Tibial nerve (tissue), 4 donors: Measurements from ENCODE around the gene MCEMP1. TPM values are rescaled to one million over a fixed set of nuclear protein-coding genes. Genes with fewer than 3 reads are reported as not detected.

Experiments
- DNase-seq, 2 donors: peaks; one replicate each; pipeline ENCODE4 v3.0.0-alpha.2; 2019; ENCODE audit warnings: low spot score in 2 of 2
- H3K27ac ChIP-seq, 4 donors: fragments of 200-600 bp; sonication (generic) in 3 of 4; one replicate each; pipeline ENCODE4 v1.5.1; 2017 to 2019; ENCODE audit warnings: mild to moderate bottlenecking in 1 of 4
- H3K27me3 ChIP-seq, 2 donors: fragments of 200-600 bp; sonication (generic) in 1 of 2; one replicate each; pipeline versions ENCODE4 v1.5.1 to v1.6.0; 2017 to 2019
- H3K36me3 ChIP-seq, 3 donors: fragments of 200-600 bp; sonication (generic); one replicate each; pipeline ENCODE4 v1.5.1; 2018 to 2019
- H3K4me1 ChIP-seq, 4 donors: fragments of 200-600 bp; sonication (generic) in 3 of 4; one replicate each; pipeline ENCODE4 v1.5.1; 2017 to 2019
- H3K4me3 ChIP-seq, 4 donors: fragments of 200-600 bp; sonication (generic) in 3 of 4; one replicate each; pipeline ENCODE4 v1.5.1; 2017 to 2019; ENCODE audit warnings: mild to moderate bottlenecking in 1 of 4, moderate library complexity in 1 of 4
- H3K9me3 ChIP-seq, 4 donors: fragments of 200-600 bp; sonication (generic) in 3 of 4; one replicate each; pipeline ENCODE4 v1.5.1; 2017 to 2019
- CTCF ChIP-seq, 5 experiments: fragments of 200-600 bp in 3 of 5; fragments of 450-650 bp in 2 of 5; sonication (generic) in 3 of 5; IDR thresholded peaks; one replicate each; pipeline ENCODE4 v1.5.1; 2016 to 2019; ENCODE audit warnings: antibody characterized with exemption in 5 of 5, mild to moderate bottlenecking in 3 of 5, moderate library complexity in 2 of 5
- EP300 ChIP-seq, 2 donors: sonication (generic); formaldehyde crosslinking; IDR thresholded peaks; one replicate each; pipeline ENCODE4 v1.6.1; 2017; ENCODE audit warnings: antibody characterized with exemption in 2 of 2, mild to moderate bottlenecking in 1 of 2
- POLR2A ChIP-seq, 2 donors: fragments of 450-650 bp; IDR thresholded peaks; one replicate each; pipeline ENCODE4 v1.6.1; 2017; ENCODE audit warnings: antibody characterized with exemption in 2 of 2, mild to moderate bottlenecking in 2 of 2, moderate library complexity in 2 of 2
- WGBS, 2 donors: methylation state at CpG; one replicate each; pipeline ENCODE4 v1.1.5; 2018; 5-methylcytosine and 5-hydroxymethylcytosine counted together
- total RNA-seq, 4 donors: library from RNA; depleted of rRNA; stranded (reverse); fragments of >200 nt; gene quantifications; one replicate each; pipeline ENCODE4 v1.1.0, GENCODE V29; 2016

Gene MCEMP1
- total RNA-seq, 4 donors from 2014 or later: 1.5 TPM; not detected in 3

GRCh38 chr19:7690779-7691258 lies 13.9 kb downstream of the MCEMP1 start:
- H3K9me3 ChIP-seq: no peaks in the 10 kb centered on the region
- no peak overlapping the region for H3K27ac ChIP-seq
- DNase-seq: no peak
- no peaks in the 10 kb centered on the region for H3K36me3 ChIP-seq
- no peak overlapping the region for H3K4me3 ChIP-seq
- 87 to 90% methylated on average over 8 of the region's 8 CpGs for WGBS, 2 donors
- TF ChIP-seq EP300 (IDR thresholded peaks at IDR 0.05) (no peak), CTCF (IDR thresholded peaks at IDR 0.05) (no peak)
- no peaks in the 10 kb centered on the region for H3K27me3 ChIP-seq
- no peaks in the 10 kb centered on the region for H3K4me1 ChIP-seq

- H3K4me1 ChIP-seq: no peaks in the 10 kb centered on the region
- no peaks in the 10 kb centered on the region for H3K36me3 ChIP-seq
- no peaks in the 10 kb centered on the region for H3K27me3 ChIP-seq
Measured at GRCh38 chr19:7691497-7691896, 14.6 kb downstream of the MCEMP1 start.

GRCh38 chr19:7692417-7693088 lies 15.7 kb downstream of the MCEMP1 start:
- no peak for DNase-seq
- Histone ChIP-seq H3K36me3 (no peaks in the 10 kb centered on the region), H3K4me1 (no peaks in the 10 kb centered on the region), H3K9me3 (no peaks in the 10 kb centered on the region), H3K27ac (no peak overlapping the region), H3K4me3 (no peak overlapping the region), H3K27me3 (peaks cover 0 to 10% of the 10 kb centered on the region in 2 donors)
- TF ChIP-seq POLR2A (IDR thresholded peaks at IDR 0.05) (no peak), CTCF (IDR thresholded peaks at IDR 0.05) (no peak), EP300 (IDR thresholded peaks at IDR 0.05) (no peak)
- WGBS, 2 donors: 77 to 92% methylated on average over 13 of the region's 13 CpGs

More at GRCh38 chr19:7691497-7691896, 14.6 kb downstream of the MCEMP1 start:
- Histone ChIP-seq H3K9me3 (no peaks in the 10 kb centered on the region), H3K27ac (no peak overlapping the region), H3K4me3 (no peak overlapping the region)
- TF ChIP-seq POLR2A (IDR thresholded peaks at IDR 0.05): no peak
- no peak for DNase-seq

GRCh38 chr19:7694499-7694898 lies 17.6 kb downstream of the MCEMP1 start:
- peaks cover 0 to 26% of the 10 kb centered on the region in 2 donors for H3K27me3 ChIP-seq
- no peak for DNase-seq
- no peaks in the 10 kb centered on the region for H3K9me3 ChIP-seq
- no peak overlapping the region for H3K27ac ChIP-seq
- TF ChIP-seq POLR2A (IDR thresholded peaks at IDR 0.05) (no peak), CTCF (IDR thresholded peaks at IDR 0.05) (no peak), EP300 (IDR thresholded peaks at IDR 0.05) (no peak)
- H3K36me3 ChIP-seq: no peaks in the 10 kb centered on the region
- H3K4me3 ChIP-seq: no peak overlapping the region
- no peaks in the 10 kb centered on the region for H3K4me1 ChIP-seq
- WGBS, 2 donors: 53 to 59% methylated on average over 4 of the region's 4 CpGs

- WGBS, 2 donors: 81 to 82% methylated on average over 10 of the region's 10 CpGs
- H3K9me3 ChIP-seq: no peaks in the 10 kb centered on the region
- no peaks in the 10 kb centered on the region for H3K4me1 ChIP-seq
- H3K27ac ChIP-seq: no peak overlapping the region
- no peak overlapping the region for H3K4me3 ChIP-seq
- TF ChIP-seq CTCF (IDR thresholded peaks at IDR 0.05) (no peak), EP300 (IDR thresholded peaks at IDR 0.05) (no peak), POLR2A (IDR thresholded peaks at IDR 0.05) (no peak)
- no peaks in the 10 kb centered on the region for H3K36me3 ChIP-seq
- no peak for DNase-seq
- peaks cover 0 to 38% of the 10 kb centered on the region in 2 donors for H3K27me3 ChIP-seq
Measured at GRCh38 chr19:7697721-7698287, 20.9 kb downstream of the MCEMP1 start.
